ENCODE data around the gene KIAA0930.

Gene KIAA0930

GRCh38 chr22:45273452-45274075, 32.9 kb upstream of the KIAA0930 start:
- ATAC-seq = no peak
- TF ChIP-seq GLIS3 (CRISPR knock-in tag; IDR thresholded peaks at IDR 0.05) = no peak
- TF ChIP-seq TOX (CRISPR knock-in tag; IDR thresholded peaks at IDR 0.05; ENCODE audit: borderline replicate concordance) = no peak
- no peak for TF ChIP-seq ESRRG (CRISPR knock-in tag; IDR thresholded peaks at IDR 0.05)
- no peak for TF ChIP-seq TCF4 (CRISPR knock-in tag; IDR thresholded peaks at IDR 0.05; ENCODE audit: borderline replicate concordance)
- TF ChIP-seq OSR1 (CRISPR knock-in tag; IDR thresholded peaks at IDR 0.05) = no peak
- no peak for TF ChIP-seq POU6F1 (CRISPR knock-in tag; IDR thresholded peaks at IDR 0.05; ENCODE audit: borderline replicate concordance, low read depth)
- no peak for TF ChIP-seq ZNF565 (CRISPR knock-in tag; conservative IDR thresholded peaks at IDR 0.05; ENCODE audit: low read depth)
- no peak for TF ChIP-seq ISL1 (CRISPR knock-in tag; IDR thresholded peaks at IDR 0.05)
- TF ChIP-seq ZNF8 (CRISPR knock-in tag; IDR thresholded peaks at IDR 0.05) = no peak

- no peak for ATAC-seq
- no peak for TF ChIP-seq ZNF565 (CRISPR knock-in tag; conservative IDR thresholded peaks at IDR 0.05; ENCODE audit: low read depth)
- TF ChIP-seq CSDC2 (CRISPR knock-in tag; IDR thresholded peaks at IDR 0.05) = no peak
- no peak for TF ChIP-seq ZC3H10 (CRISPR knock-in tag; IDR thresholded peaks at IDR 0.05)
- no peak for TF ChIP-seq GLIS3 (CRISPR knock-in tag; IDR thresholded peaks at IDR 0.05)
- TF ChIP-seq CSRNP3 (CRISPR knock-in tag; IDR thresholded peaks at IDR 0.05) = no peak
- TF ChIP-seq ZNF70 (CRISPR knock-in tag; IDR thresholded peaks at IDR 0.05) = no peak
- no peak for TF ChIP-seq ZNF8 (CRISPR knock-in tag; IDR thresholded peaks at IDR 0.05)
- TF ChIP-seq ISL1 (CRISPR knock-in tag; IDR thresholded peaks at IDR 0.05) = no peak
- TF ChIP-seq RARB (CRISPR knock-in tag; IDR thresholded peaks at IDR 0.05) = no peak
- no peak for TF ChIP-seq POU6F1 (CRISPR knock-in tag; IDR thresholded peaks at IDR 0.05; ENCODE audit: borderline replicate concordance, low read depth)
- no peak for TF ChIP-seq BACH2 (CRISPR knock-in tag; IDR thresholded peaks at IDR 0.05; ENCODE audit: borderline replicate concordance)
- TF ChIP-seq ARNTL (CRISPR knock-in tag; IDR thresholded peaks at IDR 0.05; ENCODE audit: borderline replicate concordance, low read depth) = no peak
- no peak for TF ChIP-seq SNAI2 (CRISPR knock-in tag; IDR thresholded peaks at IDR 0.05)
Observed at GRCh38 chr22:45272498-45272897, 31.8 kb upstream of the KIAA0930 start.

GRCh38 chr22:45271667-45272201, 31.0 kb upstream of the KIAA0930 start:
- ATAC-seq = no peak
- no peak for TF ChIP-seq TCF4 (CRISPR knock-in tag; IDR thresholded peaks at IDR 0.05; ENCODE audit: borderline replicate concordance)
- no peak for TF ChIP-seq BACH2 (CRISPR knock-in tag; IDR thresholded peaks at IDR 0.05; ENCODE audit: borderline replicate concordance)
- no peak for TF ChIP-seq ZNF8 (CRISPR knock-in tag; IDR thresholded peaks at IDR 0.05)
- TF ChIP-seq SNAI2 (CRISPR knock-in tag; IDR thresholded peaks at IDR 0.05) = no peak
- TF ChIP-seq CREB5 (CRISPR knock-in tag; IDR thresholded peaks at IDR 0.05; ENCODE audit: low read depth) = no peak
- no peak for TF ChIP-seq ZC3H10 (CRISPR knock-in tag; IDR thresholded peaks at IDR 0.05)
- TF ChIP-seq RARB (CRISPR knock-in tag; IDR thresholded peaks at IDR 0.05) = no peak
- TF ChIP-seq POU6F1 (CRISPR knock-in tag; IDR thresholded peaks at IDR 0.05; ENCODE audit: borderline replicate concordance, low read depth) = no peak
- TF ChIP-seq ESRRG (CRISPR knock-in tag; IDR thresholded peaks at IDR 0.05) = no peak

All from SK-N-SH treated with all-trans-retinoic acid at 6 μM for 48 hours (cell line).